Left renal cortex interstitium (tissue), 4 donors: ENCODE results near the gene HPS4. TPM values are rescaled to one million over a fixed set of nuclear protein-coding genes. Genes with fewer than 3 reads are reported as not detected.
"Not testable (repeated sequence)": the region's sequence is repeated elsewhere in the genome, so short reads cannot be mapped to it uniquely, and the experiment has no call there.

Source experiments
- DNase-seq, 4 donors: peaks; one replicate each; pipeline ENCODE4 v3.0.0-alpha.2; 2013; ENCODE audit warnings: low read depth in 4 of 4, low spot score in 2 of 4, missing footprints in 1 of 4
- polyA plus RNA-seq, 4 donors: library from polyadenylated mRNA; unstranded; fragments of 120-200 nt; gene quantifications; one replicate each; pipeline ENCODE4 v1.2.1, GENCODE V29; 2013; ENCODE audit not compliant: insufficient read length in 4 of 4

Gene HPS4
- polyA plus RNA-seq, 4 donors: 27.8 to 42.2 (median 36.5) TPM

DNA sequence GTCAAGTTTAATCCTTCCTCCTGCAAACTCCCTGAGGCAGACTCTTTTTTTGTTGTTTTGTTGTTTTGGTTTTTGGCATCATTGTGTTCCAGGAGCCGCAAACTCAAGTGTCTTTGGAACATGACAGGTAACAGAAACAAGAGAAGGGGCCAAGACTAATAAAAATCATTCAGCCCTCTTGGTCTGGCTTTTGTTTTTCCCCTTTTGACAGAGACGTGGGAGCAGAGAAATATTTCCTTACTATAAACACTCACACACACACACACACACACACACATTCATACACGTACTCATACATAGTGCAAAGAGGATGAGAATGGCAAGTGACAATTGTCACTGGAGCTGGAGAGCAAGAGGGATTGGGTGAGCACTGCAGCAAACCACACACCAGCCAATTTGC, 65.0 kb downstream of the HPS4 start:
- DNase-seq: no peak

- DNase-seq: no peak
Measured at GRCh38 chr22:26417406-26417805, 66.2 kb downstream of the HPS4 start.

DNA sequence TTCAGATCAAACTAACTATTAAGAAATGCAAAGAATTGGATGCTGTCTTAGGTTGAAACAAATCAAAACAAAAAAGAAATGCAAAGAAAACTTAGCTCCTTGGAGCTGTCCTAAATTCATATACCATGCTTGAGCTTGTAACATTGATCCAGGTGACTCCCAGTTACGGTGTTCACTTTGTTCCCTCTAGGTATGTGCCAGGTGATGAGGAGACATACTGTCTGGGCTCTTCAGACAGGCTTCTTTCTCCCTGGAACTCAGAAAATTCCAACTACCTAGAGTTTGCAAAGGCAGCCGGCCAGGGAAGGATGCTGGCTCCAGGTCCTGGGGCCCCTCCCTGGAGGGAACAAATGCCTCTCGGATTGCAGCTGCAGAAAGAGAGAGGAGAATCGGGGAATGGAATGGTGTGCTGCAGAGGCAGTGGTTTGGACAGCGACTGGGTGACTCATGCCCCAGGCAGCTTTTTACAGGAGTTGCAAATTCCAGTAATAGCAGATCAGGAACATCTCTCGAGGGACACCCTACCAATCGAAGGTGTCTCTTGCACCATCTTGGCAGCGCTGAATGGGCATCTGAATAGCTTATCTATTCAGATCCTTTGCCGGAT, 66.8 kb downstream of the HPS4 start:
- no peak for DNase-seq

DNA sequence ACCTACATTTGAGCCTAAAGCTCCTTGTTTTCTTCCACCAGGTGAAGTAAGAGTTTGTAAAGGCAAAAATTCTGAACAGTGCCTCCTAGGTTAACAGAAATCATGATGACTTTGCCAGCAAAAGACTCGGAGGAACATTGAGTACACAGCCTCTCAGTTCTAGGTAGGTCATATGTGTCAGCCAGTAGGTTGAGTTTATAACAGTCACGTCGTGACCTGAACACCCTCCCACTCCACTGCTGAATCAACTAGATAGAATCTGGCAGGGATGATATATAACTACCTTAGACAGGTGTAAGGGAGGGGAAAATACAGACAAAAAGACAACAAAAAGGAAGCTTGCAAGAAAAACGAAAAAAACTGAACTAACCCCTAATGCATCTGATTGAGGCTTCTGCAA, 67.3 kb downstream of the HPS4 start:
- DNase-seq: no peak

DNA sequence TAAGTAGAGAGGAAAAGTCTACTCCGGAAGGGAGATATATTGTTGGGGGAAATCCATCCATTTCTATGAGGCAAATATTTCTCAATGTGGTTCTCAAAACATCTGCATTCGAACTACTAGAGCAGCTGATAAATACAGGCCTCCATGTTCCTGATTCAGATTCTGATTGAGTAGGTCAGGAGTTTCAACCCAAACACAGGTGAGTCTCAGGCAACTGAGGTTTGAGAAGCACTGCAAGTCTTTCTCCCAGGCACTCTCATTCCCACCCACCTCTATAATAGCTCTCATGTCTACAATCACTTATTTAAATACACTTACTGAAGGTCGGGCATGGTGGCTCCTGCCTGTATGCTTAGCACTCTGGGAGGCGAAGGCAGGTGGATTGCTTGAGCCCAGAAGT, 69.2 kb downstream of the HPS4 start:
- DNase-seq: no peak

GRCh38 chr22:26410386-26410785, 73.2 kb downstream of the HPS4 start:
- DNase-seq: no peak

GRCh38 chr22:26409719-26410335, 73.8 kb downstream of the HPS4 start:
- no peak for DNase-seq

- not testable (repeated sequence) for DNase-seq
Measured at GRCh38 chr22:26408562-26409220, 74.9 kb downstream of the HPS4 start.

GRCh38 chr22:26406118-26406517, 77.5 kb downstream of the HPS4 start:
- no peak for DNase-seq

DNA sequence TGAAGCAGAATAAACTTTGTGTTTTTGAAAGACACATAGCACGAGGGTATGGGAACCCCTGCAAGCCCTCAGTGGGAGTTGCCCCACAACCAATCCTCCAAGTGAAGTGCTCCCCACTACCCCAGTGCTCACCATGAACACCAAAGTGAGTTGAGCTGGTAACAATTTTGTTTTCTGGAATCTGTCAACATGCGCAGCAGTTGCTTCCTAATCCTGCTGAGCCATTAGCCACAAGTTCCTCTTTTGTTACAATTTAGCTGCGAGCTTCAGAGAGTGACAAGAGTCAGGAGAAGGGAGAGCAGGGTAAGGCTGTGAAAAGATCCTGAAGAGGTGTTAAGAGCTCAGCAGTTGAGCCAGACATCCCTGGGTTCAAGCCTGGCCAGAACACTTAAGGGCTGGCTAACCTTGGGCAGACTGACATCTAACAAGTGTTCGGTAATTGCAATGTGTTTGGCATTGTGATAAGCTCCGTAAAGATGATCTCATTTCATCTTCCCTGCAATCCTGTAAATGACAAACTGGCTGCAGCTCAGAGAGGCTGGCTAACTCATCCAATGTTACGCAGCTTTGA, 78.6 kb downstream of the HPS4 start:
- no peak for DNase-seq

DNA sequence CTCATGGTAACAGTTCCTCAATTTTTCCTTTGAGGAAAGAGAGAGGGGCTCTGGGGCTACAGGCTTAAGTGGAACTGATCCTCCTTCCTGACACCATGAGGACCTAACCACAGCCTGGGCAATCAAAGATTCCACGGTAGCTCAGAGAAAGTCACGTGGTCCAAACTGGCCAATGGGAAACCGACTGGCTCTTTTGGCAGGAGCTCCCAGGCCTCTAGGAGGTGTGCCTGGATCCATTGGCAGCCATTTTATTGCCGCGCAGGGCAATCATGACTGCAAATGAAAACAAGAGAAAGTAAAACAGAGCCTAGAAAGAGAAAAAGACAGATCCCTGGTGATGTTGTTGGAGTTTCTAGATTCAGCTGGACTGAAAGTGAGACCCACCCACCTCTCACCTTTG, 81.9 kb downstream of the HPS4 start:
- DNase-seq: no peak

Other genes starting within 250 kb of the HPS4 start
- gene ASPHD2, start 54.5 kb downstream of the HPS4 start, polyA plus RNA-seq: 1 to 10 TPM; 3.9 to 4.6 (median 4.2) TPM
- gene SRRD, start 94 bp upstream of the HPS4 start, polyA plus RNA-seq: 10 to 100 TPM; 27.9 to 32.4 (median 30.6) TPM
- gene TFIP11, start 28.7 kb upstream of the HPS4 start, polyA plus RNA-seq: 10 to 100 TPM; 42.9 to 45.2 (median 44.5) TPM
- gene TPST2, start 106.3 kb upstream of the HPS4 start, polyA plus RNA-seq: 10 to 100 TPM; 26.7 to 32.6 (median 29.1) TPM
- under 1 TPM; 0.47 to 0.95 (median 0.78) TPM for gene CRYBB1, start 134.2 kb upstream of the HPS4 start, polyA plus RNA-seq
- not detected for gene CRYBA4, start 138.2 kb upstream of the HPS4 start, polyA plus RNA-seq
- gene MIAT, start 173.8 kb upstream of the HPS4 start, polyA plus RNA-seq: under 1 TPM; 0.14 to 0.69 (median 0.45) TPM